GM19397 (cell line): ENCODE measurements around the gene SCN8A.
"Not testable (repeated sequence)": the region's sequence is repeated elsewhere in the genome, so short reads cannot be mapped to it uniquely, and the experiment has no call there.

ENCODE experiments used
- ATAC-seq: cut with Tn5 transposase; IDR thresholded peaks from one replicate; pipeline ENCODE4 v1.9.1; 2021; ENCODE audit warnings: mild to moderate bottlenecking, moderate library complexity; ENCODE audit not compliant: unreplicated experiment

The SCN8A gene

DNA sequence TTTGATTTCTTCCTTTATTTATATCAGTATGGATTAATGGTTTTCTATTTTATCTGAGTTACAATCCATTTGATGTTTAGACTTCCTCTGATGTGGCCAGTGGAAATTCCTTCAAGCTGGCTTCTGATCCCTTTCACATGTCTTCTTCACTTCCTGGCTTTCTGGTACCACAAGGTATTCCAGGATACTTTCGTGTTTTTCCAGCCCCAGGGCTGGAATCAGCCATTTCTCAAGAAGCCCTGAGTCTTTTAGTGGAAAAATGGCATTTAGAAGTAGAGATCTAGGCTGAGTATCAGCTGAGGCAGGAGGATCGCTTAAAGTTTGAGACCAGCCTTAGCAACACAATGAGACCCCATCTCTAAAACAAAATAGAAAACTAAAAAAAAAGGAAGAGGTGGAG is 164.2 kb downstream of the SCN8A start:
- ATAC-seq: no peak

DNA sequence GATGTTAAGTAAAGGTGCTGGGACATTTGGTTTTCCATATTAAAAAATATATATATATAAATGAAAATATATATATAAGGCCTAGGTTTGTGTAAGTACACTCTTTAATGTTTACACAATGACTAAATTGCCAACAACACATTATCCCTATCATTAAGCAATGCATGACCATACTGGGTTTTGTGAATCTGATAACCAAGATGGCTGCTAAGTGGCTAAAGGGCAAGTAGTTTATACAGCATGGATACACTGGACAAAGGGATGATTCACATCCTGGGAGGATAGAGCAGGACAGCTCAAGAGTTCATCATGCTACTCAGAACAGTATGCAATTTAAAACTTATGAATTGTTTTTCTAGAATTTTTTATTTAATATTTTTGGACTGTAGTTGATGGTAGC is 168.1 kb downstream of the SCN8A start:
- no peak for ATAC-seq

DNA sequence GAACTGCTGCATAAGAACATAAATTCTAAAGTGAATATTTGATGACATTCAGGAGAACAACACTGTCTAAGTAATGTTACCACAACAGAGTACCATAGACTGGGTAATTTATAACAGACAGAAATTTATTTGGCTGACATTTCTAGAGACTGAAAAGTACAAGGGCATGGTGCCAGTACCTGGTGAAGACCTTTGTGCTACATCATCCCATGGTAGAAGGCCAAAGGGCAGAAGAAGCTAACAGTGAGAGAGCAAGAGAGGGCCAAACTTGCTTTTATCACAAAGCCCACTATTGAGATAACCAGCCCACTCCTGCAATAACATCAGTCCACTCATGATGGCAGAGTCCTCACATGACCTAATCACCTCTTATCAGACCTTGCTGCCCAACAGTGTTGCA is 168.7 kb downstream of the SCN8A start:
- ATAC-seq: no peak

DNA sequence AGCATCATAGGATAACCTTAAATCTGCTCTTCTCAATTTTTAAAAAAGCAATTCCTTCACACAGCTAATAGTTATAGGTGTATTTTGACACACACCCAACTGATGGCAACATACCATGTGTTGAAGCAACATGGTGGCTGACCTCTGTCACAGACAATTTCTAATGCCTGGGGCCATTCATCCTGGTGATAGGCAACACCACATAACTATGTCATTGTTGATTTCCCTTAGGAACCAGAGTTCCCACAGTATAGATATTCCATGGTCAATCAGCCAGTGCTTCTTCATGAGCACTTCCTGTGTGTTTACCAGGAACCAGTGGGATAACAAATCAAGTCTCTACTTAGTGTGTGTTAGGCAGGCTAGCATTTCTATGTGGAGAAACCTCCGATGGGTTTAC is 169.2 kb downstream of the SCN8A start:
- no peak for ATAC-seq

DNA sequence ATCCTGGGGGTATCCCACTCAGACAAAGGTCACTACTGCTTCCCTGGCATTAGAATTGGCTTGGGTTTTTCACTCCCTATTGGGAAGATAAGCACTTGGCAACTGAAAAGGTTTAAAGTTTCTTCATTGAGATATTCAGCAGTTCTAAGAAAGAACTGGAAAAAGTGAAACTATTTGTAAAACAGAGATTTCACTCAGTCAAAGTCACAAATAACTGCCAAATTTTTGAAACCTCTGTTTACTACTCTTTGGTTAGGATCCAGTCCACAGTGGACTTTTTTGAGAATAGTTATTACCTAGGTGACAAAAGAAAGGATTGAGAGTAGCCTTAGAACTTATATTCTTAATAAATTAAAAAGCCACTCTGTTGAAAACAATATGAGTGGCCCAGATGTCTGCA is 172.7 kb downstream of the SCN8A start:
- ATAC-seq: no peak

DNA sequence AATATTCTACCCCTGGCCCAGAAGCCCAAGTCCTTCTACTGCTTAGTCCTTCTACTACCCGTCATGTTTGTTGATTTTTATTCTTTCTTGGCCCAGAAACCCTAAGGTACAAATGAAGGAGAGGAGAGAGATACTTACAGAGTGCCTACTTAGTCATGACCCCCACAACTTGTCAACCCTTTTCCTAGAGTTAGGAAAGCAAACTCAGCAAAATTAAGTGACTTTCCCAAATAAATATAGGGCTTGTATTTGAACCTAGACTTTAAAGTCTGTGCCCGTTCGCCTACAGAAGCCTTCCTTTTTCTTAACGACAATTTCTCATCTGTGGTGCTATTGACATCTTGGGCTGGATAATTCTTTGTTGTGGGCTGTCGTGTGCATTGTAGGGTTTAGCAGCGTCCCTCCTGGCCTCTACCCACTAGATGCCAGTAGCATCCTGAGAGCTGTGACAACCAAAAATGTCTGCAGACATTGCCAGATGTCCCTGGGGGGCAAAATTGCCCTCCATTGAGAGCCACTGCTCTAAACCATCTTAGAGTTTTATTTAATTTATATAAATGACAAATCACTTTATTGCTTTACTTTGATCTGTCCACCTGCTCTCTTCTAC is 175.1 kb downstream of the SCN8A start:
- ATAC-seq: no peak

DNA sequence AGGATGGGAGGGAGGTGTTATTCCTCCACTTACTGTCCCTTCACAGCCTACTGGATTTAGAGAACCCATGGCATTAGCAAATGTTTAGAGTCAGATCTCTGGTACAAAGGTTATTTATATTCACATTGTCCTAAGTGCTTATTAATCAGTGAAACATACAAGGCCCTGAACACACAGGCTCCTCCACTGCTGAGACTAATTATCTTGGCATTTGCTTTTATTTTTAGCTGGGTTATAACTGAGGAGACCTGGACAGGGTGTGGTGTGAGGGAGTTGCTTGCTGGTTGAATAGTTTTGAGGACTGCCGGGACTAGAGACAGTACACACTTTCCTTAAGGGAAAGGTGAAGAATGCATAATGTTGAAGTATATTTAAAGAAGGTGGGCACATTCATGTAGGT is 180.0 kb downstream of the SCN8A start:
- ATAC-seq: no peak

DNA sequence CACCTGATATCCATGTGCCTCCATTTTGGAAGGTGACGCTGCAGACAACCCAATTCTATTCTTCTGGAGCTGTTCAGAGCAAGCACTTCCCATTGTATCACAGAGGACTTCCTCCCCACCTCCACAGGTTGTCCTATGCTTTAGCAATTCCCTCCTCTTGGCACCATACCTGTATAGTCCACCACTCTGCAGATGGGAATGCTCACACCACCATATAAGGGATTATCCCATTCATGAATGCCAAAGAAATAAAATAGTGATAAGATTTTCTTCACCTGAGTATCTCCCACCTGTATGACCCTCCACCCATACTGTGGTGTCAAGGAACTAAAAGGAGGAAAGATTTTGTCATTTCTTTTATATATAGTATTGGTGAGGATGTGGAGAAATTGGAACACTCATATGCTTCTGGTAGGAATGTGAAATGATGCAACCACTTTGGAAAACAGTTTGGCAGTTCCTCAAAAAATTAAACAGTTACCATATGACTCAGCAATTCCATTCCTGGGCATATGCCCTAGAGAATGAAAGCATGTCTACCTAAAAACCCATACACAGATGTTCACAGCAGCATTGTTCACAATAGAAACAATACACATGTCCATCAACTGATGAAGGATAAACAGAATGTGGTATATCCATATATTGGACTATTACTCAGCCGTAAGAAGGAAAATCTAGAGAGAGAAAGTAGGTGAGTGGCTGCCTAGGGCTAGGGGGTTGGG is 182.3 kb downstream of the SCN8A start:
- ATAC-seq: no peak

DNA sequence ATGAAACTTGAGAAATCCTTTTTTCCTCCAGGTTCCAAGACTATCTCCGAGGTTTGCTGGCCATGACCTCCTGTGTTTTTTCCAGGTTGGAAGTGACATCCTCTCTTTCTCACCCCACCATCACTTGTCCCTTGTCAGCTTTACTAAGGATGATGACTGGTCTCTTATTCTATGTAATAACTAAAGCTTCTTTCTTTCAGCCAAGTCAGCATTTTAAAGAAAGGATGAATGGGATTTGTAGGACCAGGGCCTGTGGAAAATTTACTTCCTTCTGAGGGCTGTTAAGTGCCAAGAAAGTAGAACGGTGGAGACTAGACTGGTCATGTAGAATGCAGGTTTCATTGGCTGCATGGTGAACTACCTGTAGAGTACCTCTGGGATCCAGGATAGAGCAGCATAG is 183.9 kb downstream of the SCN8A start:
- no peak for ATAC-seq

DNA sequence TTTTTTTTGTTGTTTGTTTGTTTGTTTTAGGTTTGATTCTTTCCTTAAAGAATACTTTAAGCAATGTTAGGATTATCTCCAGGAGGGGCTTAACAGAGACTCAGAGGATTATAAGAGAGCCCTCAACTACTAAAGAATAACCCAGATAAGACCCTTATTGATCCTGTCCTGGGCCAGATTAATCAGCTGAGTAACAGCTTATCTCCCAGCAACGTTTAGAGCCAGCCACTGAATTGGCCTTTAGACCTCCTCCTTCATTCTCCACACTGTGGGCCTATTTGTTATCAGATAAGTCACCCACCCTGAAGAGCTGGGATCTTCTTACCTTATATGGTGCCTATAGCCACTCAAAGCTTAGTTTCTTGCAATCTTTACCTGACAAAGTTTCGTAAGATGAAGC is 186.4 kb downstream of the SCN8A start:
- no peak for ATAC-seq

DNA sequence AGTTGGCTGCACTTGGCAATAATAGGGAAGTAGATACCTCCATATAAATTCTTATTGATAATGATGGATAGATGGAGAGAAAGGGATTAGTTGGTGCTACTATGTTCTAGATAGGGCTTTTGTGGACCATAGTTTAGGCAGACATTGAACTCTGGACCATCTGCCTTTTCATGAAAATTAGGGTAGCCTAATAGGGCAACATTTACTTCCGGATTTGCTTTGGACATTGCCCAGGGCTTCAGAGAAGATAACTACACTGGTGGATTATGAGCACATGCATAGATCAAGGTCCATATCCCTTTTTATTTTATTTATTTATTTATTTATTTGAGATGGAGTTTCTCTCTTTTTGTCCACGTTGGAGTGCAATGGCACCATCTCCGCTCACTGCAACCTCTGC is 186.9 kb downstream of the SCN8A start:
- ATAC-seq: no peak

DNA sequence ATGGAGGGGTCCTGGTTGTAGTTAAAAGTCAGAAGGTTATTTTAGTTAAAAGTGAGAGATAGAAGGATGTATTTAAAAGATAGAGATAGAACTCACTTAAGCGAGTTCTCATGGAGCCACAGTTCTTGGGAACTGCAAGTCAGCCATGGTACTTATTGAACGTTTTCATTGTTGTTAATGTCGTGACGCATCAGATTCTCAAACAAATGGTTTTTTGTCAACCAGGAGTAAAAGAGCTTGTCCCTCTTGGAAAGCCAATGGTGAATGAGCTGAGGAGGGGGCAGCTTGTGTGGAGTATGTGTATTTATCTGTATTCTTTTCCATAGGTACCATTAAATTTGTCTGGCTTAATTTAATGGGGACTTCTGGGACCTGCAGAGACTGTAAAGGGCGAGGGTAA is 188.8 kb downstream of the SCN8A start:
- ATAC-seq: no peak

DNA sequence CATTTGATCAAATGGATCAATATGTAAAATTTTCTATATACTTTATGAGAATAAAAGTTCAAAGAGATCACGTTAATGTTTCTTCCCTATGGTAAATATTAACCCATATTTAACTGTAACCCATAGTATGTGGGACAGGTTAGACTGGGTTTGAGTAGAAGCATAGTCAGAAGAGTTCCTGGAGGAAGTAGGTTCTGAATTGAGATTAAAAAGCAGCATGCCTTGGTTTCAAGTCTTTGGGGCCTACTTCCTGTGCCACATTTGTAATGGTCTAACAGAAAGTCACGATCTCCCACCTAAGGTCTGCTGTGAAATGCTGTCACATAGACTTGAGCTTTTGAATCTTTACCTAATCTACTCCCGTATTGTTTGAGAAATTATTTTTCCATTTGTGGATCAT is 193.7 kb downstream of the SCN8A start:
- ATAC-seq: no peak

DNA sequence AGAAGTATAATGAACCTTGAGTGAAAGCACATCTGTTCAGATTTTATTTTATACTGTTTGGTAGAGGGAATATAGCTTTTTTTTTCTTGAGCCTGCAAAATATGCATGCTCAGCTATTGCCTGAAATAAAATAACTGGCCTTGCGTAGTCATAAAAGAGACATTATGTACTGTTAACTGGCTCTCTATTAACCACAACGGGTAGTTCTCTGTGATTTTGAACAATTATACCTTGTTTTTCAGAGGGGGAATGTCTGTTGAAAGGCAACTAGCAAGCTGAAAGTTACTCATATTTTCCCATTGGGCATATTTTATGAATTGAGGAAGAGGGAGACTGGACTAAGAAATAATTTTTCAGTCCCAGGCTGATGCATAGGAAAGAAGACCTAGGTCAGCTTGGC is 194.9 kb downstream of the SCN8A start:
- ATAC-seq: no peak

DNA sequence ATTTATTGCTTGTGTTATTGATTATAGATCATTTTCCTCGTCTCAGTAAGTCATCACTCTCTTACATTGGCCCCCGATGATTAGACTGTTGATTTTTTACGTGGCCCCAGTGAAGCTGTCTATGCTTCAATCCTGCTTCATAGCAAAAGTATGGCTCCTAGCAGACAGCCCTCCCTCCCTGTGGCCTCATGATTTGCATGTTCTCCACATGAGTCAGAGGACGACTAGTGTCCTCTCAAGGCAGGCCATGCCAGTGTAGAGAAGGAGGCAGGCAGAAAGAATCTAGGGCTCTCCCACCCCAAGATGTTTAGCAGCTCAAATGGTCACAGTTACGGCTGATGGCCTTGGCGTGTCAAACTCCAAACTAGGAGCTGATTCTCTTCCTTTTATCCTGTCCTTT is 197.8 kb downstream of the SCN8A start:
- no peak for ATAC-seq

DNA sequence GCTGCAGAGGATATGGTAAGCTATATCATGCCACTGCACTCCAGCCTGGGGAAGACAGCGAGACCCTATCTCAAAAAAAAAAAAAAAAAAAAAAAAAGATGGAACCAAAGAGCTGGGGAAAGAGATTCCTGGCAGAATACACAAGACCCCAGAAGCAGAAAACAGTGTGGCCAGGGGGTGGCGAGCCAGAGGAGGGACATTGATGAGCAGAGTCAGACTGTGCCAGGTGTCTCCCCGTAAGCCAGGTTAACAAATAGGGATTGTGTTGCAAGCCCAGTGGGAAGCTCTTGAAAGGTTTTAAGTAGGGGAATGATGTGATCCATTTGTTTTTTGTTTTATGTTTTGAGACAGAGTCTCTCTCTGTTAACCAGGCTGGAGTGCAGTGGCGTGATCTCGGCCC is 201.4 kb downstream of the SCN8A start:
- ATAC-seq: no peak

DNA sequence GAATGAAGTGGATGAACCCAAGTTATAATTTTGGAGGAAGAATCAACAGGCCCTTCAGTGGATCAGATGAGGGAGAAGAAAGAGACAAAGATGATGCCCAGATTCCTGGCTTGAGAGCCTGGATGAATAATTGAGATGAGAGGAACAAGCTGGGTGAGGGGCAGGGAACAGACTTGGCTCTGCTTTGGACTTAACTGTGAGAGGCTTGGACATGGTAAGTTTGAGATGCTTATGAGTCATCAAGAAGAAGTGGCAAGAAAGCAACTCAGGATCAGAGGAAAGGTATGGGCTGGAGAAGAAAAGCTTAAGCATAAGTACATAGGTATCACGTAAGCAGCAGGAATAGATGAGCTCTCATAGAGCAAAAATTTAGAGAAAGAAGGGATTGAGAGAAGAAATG is 202.2 kb downstream of the SCN8A start:
- no peak for ATAC-seq

DNA sequence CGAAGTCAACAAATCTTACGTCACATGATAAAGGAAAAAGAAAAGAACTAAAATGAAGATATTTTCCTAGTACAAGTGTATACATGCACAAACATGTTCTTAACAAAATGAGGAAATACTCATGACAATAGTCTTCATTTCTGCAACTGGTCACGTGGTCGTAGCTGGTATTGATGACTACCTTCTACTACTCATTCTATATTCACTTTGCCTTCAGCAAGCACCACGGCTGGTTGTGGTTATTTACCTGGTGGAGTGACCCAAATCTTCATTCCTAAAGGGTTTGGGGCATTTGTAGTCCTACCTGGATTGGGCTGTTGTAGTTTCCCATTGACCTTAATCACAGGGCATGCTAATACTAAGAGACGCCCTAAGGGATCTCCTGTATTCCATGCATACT is 206.3 kb downstream of the SCN8A start:
- ATAC-seq: no peak

DNA sequence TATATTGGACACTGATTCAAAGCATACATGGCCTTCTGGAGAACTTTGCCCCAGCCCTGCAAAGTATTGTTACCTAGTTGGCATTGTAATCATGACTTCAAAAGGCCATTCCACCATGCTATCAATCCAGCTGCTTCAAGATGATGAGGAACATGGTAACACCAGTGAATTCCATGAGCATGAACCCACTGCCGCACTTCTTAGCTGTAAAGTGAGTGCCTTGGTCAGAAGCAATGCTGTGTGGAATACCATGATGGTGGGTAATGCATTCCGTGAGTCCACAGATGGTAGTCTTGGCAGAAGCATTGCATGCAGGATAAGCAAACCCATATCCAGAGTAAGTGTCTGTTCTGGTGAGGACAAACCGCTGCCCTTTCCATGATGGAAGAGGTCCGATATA is 207.0 kb downstream of the SCN8A start:
- not testable (repeated sequence) for ATAC-seq

DNA sequence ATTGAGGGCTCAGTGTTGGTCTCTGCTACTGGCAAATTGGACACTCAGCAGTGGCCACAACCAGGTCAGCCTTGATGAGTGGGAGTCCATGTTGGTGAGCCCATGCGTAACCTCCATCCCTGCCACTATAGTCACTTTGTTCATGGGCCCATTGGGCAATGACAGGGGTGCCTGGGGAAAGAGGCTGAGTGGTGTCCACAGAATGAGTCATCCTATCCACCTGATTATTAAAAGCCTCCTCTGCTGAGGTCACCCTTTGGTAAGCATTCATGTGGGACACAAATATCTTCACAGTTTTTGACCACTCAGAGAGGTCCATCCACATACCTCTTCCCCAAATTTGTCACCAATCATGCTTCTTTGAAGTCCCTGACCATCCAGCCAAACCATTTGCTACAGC is 207.5 kb downstream of the SCN8A start:
- ATAC-seq: no peak

DNA sequence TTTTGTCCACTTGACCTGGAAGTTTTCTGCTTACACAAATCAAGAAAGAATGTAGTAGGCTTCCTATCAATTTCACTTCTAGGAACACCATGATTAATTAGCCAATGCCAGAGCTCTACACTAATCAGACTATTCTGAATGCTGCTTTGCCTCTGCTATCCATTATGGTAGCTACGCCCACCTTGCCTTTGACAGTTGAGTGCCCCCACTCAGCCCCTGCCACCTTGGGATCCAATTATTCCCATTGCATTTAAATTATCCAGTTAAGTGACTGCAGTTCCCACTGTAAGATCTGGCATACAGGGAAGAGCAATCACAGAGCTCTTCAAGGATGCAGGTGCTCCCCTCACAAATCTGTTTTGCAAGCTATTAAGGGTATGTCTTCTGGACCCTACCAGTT is 210.0 kb downstream of the SCN8A start:
- no peak for ATAC-seq

DNA sequence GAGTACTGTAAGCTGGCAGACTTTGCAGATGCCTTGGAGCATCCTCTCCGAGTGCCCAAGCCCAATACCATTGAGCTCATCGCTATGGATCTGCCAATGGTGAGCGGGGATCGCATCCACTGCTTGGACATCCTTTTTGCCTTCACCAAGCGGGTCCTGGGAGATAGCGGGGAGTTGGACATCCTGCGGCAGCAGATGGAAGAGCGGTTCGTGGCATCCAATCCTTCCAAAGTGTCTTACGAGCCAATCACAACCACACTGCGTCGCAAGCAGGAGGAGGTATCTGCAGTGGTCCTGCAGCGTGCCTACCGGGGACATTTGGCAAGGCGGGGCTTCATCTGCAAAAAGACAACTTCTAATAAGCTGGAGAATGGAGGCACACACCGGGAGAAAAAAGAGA is 215.9 kb downstream of the SCN8A start:
- no peak for ATAC-seq

DNA sequence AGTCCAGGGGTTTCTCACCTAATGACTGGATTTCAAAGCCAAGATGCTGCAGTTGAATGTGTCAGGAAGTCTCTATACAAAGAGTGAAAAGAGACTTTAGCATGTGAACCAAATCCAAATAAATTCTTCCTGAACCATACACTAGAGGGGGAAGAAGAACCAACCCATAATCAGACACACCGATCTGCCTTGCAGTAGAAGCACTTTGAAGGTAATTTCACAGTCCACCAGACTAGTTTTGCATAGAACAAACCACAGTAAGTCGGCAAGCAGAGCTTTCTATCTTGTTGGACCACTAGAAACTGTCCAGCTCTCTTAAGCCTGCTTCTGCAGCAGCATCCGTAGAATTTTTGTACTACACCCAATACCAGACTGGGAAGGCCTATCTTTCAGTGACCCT is 218.2 kb downstream of the SCN8A start:
- no peak for ATAC-seq
